Measurements from ENCODE around the gene TSEN54.

The TSEN54 gene

GRCh38 chr17:75488693-75489510, 27.4 kb upstream of the TSEN54 start:
- no peak for DNase-seq

- DNase-seq: no peak
Measured at GRCh38 chr17:75489511-75489955, 26.8 kb upstream of the TSEN54 start.

- DNase-seq: no peak
Measured at GRCh38 chr17:75490173-75490743, 26.1 kb upstream of the TSEN54 start.

- no peak for DNase-seq
Measured at GRCh38 chr17:75490953-75491649, 25.2 kb upstream of the TSEN54 start.

- no peak for DNase-seq
Measured at GRCh38 chr17:75491680-75492079, 24.6 kb upstream of the TSEN54 start.

- DNase-seq: no peak
Measured at GRCh38 chr17:75492555-75493168, 23.7 kb upstream of the TSEN54 start.

- DNase-seq: no peak
Measured at GRCh38 chr17:75493476-75494129, 22.7 kb upstream of the TSEN54 start.

- no peak for DNase-seq
Measured at GRCh38 chr17:75494326-75494877, 21.9 kb upstream of the TSEN54 start.

GRCh38 chr17:75496005-75496404, 20.3 kb upstream of the TSEN54 start:
- DNase-seq: no peak

- no peak for DNase-seq
Measured at GRCh38 chr17:75498039-75498725, 18.1 kb upstream of the TSEN54 start.

- DNase-seq: no peak
Measured at GRCh38 chr17:75498726-75499213, 17.6 kb upstream of the TSEN54 start.

GRCh38 chr17:75499313-75500022, 16.9 kb upstream of the TSEN54 start:
- DNase-seq: no peak

GRCh38 chr17:75500419-75501216, 15.7 kb upstream of the TSEN54 start:
- no peak for DNase-seq

- DNase-seq: no peak
Measured at GRCh38 chr17:75501378-75502071, 14.8 kb upstream of the TSEN54 start.

GRCh38 chr17:75502072-75502720, 14.1 kb upstream of the TSEN54 start:
- no peak for DNase-seq

GRCh38 chr17:75502721-75503329, 13.5 kb upstream of the TSEN54 start:
- DNase-seq: no peak

GRCh38 chr17:75503337-75503950, 12.9 kb upstream of the TSEN54 start:
- DNase-seq: no peak

- no peak for DNase-seq
Measured at GRCh38 chr17:75503976-75504346, 12.4 kb upstream of the TSEN54 start.

Data from effector CD8-positive, alpha-beta T cell (primary cell).